NCI-H748 treated with DMSO at 0.1 percent for 48 hours (cell line): ENCODE results near the gene SOD1.
"Not testable (repeated sequence)": the region's sequence is repeated elsewhere in the genome, so short reads cannot be mapped to it uniquely, and the experiment has no call there.

Source experiments
- DNase-seq: peaks from one replicate; lab custom pipeline; 2025; lab: John Stamatoyannopoulos, UW

The SOD1 gene

DNA sequence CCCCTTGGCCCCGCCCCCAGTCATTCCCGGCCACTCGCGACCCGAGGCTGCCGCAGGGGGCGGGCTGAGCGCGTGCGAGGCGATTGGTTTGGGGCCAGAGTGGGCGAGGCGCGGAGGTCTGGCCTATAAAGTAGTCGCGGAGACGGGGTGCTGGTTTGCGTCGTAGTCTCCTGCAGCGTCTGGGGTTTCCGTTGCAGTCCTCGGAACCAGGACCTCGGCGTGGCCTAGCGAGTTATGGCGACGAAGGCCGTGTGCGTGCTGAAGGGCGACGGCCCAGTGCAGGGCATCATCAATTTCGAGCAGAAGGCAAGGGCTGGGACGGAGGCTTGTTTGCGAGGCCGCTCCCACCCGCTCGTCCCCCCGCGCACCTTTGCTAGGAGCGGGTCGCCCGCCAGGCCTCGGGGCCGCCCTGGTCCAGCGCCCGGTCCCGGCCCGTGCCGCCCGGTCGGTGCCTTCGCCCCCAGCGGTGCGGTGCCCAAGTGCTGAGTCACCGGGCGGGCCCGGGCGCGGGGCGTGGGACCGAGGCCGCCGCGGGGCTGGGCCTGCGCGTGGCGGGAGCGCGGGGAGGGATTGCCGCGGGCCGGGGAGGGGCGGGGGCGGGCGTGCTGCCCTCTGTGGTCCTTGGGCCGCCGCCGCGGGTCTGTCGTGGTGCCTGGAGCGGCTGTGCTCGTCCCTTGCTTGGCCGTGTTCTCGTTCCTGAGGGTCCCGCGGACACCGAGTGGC is at the start of gene SOD1:
Gene SOD1 (plus strand): TSS at position 158 of the 723 bp plus-strand sequence. CDS start 77 bp downstream, at position 235.
- DNase-seq: peak; percentile 88

DNA sequence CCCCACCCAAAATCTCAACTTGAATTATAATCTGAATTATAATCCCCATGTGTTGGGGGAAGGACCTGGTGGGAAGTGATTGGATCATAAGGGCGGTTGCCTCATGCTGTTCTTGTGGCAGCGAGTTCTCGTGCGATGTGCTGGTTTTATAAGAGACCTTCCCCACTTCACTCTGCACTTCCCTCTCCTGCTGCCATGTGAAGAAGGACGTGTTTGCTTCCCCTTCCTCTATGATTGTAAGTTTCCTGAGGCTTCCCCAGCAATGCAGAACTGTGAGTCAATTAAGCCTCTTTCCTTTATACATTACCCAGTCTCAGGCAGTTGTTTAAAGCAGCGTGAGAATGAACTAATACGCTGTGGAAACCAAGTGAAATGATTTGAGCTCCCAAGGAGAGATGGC is 48.0 kb upstream of the SOD1 start:
- no peak for DNase-seq

DNA sequence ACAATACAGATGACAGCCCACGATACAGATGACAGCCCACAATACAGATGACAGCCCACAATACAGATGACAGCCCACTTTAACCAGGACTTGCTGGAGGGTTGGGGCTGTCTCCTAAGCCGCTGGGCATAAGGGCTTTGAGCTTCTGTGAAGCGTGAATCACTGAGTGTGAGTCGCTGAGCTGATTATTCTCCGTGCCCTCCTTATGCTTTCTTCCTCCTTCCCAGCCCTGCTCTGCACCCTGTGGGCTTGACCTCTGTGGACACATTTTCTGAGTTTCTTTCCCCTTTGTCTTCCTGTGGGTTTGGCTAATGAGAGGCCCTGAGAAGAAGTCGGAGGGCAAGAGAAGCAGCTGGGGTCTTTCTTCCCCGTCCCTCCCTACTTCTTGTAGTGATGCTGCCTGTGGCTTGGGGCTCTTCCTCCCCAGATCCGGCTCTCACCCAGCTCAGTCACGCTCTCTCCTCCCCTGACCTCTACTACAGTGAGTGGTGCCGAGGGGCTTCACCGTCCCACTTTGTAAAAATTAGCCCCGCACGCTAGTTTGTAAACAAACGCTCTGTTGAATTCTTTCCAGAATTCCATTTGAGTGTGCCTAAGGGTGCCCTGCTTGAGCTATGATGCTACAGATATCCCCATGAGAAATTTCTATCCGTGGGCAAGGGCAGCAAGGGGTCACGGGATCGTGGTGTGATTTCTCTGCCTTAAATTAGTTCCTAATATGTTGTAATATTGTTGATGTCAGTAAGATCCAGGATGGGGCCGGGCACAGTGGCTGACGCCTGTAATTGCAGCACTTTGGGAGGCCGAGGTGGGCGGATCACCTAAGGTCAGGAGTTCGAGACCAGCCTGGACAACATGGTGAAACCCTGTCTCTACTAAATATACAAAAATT is 46.4 kb upstream of the SOD1 start:
- no peak for DNase-seq

DNA sequence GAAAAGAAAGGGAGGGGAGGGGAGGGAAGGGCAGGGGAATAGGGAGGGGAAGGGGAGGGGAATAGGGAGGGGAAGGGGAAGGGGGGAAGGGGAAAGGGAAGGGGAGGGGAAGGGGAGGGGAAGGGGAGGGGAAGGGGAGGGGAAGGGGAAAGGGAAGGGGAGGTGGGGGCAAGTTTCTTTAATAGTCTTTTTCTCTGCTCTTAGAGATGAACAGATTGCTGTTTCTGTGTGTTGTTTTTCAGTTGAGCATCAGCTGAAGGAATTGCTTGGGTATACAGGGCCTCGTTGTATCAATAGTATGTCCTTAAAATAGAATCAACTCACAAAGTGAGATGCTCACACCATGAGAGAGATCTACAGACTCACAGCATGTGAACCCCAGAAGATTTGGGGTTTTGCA is 44.8 kb upstream of the SOD1 start:
- no peak for DNase-seq

DNA sequence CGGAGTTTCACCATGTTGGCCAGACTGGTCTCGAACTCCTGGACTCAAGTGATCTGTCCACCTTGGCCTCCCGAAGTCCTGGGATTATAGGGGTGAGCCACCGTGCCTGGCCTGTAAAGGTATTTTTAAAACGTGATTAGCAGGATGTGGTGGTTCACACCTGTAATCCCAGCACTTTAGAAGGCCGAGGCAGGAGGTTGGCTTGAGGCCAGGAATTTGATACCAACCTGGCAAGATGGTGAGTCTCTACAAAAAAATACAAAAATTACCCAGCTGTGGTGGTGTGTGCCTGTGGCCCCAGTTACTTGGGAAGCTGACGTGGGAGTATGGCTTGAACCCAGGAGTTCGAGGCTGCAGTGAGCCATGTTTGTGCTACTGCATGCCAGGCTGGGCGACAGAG is 43.3 kb upstream of the SOD1 start:
- DNase-seq: no peak

DNA sequence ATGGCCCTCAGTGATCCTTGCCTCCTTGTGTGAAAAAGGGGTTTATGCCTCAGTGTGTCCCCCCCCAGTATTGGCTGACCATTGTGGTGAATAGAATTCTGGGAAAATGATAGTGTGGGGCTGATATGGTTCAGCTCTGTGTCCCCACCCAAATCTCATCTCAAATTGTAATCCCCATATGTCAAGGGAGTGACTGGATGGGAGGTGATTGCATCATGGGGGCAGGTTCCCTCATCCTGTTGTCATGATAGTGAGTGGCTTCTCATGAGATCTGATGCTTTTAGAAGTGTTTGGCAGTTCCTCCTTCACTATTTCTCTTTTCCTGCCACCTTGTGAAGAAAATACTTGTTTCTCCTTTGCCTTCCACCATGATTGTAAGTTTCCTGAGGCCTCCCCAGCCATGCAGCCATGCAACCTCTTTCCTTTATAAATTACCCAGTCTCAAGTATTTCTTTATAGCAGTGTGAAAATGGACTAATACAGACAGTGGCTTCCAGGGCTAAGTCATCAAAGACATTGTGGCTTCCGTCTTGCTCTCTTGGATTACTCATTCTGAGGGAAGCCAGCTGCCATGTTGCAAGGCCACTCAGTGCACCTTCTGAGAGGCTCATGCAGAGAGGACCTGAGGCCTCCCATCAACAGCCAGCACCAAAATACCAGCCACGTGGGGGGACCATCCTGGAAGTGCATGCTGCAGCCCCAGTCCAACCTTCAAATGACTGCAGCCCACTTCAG is 40.6 kb upstream of the SOD1 start:
- no peak for DNase-seq

DNA sequence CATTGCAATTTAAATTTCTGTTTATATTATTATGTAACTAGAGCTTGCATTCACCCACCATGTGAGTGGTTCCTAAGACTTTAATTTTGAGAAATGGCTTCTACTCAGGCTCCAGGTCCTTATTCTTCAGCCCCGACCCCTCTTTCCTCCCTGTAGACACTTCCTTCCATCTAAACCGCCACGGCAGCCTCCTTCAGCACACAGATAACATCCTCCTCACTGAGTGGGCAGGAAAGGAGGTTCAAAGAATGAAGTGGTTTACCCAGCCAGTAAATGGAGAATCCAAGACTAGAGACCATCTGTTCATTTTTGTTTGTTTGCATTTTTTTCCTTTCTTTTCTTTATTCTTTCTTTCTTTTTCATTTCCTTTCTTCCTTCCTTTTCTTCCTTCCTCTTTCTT is 37.1 kb upstream of the SOD1 start:
- no peak for DNase-seq

DNA sequence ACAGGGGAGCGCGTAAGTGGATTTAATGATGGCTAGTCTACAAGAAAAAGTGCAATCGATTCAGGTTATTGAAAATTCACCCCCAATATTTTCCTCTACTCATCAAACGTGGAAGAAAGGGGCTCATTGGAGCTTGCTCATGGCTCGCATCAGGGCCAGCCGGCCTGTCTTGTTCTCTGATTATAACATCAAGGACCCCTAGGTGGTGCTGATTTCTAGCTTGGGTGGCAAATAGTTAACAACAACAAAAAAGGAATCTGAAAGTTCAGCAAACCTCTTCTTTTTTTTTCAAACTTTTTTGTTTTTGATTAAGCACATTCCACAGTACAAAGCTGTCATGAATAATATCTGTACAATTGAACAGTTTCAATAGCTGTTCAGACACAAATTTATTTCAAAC is 35.8 kb upstream of the SOD1 start:
- DNase-seq: no peak

DNA sequence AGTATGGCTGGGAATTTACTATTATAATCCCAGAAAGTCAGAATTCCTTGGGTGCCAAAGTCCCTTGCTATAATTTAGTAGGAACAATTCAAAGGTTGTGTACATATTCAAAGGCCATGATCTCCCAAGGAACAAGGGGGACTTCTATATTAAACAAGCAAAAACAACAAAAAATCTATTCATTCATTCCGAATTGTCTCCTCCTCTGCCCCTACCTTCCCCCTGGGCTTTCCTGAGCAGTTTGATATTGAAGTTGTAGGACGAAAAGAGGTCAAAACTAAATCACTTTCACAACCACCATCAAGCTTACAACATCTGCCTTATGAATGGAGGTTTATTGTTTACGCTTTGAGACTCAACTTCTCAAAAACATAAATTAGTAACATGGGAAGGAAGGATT is 35.3 kb upstream of the SOD1 start:
- DNase-seq: no peak

DNA sequence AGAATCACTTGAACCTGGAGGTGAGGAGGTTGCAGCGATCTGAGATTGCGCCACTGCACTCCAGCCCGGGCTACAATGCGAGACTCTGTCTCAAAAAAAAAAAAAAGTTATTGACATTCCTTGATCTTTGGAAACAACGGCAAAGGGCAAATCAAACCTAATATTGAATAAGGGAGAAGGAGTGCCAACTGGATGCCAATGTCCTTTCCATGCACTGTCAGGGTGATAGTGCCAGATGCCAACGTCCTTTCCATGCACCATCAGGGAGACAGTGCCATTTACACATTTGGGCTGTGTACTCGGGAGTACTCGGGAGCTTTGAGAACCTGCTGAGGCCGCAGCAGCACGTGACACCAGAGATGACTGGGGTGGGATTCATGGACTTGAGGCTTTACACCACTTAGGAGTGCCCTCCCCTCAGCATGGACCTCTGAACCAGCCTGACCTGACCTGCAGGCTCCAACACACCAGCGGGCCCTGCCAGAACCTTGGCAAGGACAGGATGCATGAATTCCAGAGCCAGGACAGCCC is 34.5 kb upstream of the SOD1 start:
- DNase-seq: no peak

DNA sequence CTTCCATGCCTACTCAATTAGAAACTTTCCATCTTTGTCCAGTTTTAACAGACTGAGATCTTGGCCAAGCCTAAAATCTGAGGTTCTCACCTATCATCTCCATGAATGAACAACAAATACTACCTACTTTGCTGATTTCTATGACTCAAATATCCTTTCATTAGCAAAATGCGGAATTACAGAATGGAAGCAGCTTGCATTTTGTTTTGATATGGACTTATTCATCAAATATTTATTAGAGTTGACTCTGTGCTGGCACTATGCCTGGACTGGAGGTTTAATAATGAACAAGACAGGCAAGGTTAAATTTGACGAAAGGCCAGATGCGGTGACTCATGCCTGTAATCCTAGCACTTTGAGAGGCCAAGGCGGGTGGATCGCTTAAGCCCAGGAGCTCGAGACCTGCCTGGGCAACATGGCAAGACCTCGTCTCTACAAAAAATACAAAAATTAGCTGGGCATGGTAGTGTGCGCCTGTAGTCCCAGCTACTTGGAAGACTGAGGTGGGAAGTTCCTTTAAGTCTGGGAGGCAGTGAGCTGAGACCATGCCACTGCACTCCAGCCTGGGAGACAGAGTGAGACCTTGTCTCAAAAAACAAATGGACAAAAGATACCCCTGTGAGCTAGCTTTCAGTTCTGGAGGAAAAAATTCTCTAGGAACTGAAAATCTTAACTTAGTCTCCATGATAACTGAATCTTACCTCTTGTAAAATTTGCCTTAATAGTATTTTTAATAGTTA is 29.4 kb upstream of the SOD1 start:
- DNase-seq: no peak

DNA sequence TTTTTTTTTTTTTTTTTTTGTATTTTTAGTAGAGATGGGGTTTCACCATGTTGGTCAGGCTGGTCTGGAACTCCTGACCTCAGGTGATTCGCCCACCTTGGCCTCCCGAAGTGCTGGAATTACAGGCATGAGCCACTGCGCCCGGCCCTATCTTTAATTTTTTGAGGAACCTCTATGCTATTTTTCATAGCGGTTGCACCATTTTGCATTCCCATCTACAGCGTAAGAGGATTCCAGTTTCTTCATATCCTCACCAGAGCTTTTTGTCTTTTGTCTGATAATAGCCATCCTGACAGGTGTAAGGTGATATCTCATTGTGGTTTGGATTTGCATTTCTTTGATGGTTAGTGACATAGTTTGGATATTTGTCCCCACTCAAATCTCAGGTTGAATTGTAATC is 27.6 kb upstream of the SOD1 start:
- DNase-seq: not testable (repeated sequence)

DNA sequence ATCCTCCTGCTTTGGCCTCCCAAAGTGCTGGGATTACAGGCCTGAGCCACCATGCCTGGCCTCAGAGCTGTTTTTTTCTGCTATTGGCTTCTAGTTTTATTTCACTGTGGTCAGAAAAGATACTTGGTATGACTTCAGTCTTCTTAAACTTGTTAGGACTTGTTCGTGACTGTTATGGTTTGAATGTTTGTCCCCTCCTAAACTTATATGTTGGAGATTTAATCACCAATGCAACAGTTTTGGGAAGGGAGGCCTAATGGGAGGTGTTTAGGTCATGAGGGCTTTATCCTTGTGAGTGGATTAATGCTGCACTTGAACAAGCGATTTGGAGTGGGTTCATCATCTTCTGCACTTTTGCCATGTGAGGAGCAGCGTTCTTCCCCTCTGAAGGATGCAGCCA is 24.5 kb upstream of the SOD1 start:
- no peak for DNase-seq

DNA sequence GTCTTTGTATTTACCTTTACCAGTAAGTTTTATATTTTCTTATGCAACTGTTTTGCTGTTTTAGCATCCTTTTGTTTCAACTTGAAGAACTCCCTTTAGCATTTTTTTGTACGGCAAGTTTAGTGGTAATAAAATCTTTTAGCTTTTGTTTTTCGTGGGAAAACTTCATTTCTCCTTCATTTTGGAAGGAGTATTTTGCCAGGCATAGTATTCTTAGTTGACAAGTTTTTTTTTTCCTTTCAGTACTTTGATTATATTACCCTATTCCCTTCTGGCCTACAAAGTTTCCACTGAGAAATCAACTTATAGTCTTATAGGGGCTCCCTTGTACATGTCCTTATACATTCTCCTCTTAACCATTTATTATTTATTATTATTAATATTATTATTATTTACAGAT is 22.6 kb upstream of the SOD1 start:
- DNase-seq: no peak

DNA sequence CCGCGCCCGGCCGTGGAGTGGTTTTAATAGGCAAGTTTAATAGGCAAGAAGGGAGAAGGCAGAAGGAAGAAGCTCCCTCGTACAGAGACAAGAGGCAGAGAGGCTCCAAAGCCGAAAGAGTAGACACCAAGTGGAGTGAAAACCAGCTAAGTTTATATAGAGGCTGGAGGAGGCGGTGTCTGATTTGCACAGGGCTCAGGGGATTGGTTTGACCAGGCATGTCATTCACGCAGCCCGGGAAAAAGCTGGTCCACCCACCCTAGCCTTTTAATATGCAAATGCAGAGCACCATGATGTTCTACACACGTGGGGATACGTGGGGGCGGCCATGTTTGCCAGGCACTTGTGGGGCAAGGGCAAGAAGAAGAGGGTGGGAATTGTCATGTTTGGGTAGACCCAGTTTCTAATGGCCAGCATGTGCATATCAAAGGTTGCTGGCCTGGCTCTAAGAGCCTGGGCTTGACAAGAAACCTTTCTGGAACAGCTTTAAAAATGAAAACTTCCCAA is 18.0 kb upstream of the SOD1 start:
- DNase-seq: no peak

DNA sequence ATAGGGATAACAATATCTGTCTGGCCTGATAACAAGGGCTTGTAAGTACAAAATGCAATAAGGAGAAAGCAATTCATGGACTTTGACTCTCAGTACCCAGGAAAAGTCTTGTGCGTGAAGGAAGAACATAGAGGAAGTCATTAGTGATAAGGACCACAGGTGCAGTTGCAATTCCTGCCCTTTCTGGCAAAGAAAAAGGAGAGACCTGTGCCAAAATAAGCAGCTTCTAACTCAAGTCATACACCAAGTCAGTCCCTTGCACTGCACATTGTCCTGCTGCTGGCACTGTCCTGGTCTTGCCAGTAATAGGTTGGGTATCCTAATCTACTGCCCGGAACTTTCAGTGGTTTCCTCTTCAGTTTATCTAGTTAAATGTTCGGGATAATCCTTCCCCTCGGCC is 14.8 kb upstream of the SOD1 start:
- no peak for DNase-seq

DNA sequence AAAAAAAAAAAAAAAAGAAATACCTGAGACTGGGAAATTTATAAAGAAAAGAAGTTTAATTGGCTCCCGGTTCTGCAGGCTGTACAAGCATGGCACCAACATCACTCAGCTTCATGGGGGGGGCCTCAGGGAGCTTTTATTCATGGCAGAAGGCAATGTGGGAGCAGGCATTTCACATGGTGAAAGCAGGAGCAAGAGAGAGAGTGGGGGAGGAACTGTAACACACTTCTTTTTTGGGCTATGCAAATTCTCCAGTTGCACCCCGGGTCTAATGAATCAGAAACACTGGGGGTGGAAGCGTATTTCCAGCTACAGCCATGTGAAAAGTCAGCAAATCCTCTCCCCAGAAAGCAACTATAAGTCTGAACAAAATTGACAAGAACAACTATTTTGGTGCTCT is 11.8 kb upstream of the SOD1 start:
- DNase-seq: no peak

DNA sequence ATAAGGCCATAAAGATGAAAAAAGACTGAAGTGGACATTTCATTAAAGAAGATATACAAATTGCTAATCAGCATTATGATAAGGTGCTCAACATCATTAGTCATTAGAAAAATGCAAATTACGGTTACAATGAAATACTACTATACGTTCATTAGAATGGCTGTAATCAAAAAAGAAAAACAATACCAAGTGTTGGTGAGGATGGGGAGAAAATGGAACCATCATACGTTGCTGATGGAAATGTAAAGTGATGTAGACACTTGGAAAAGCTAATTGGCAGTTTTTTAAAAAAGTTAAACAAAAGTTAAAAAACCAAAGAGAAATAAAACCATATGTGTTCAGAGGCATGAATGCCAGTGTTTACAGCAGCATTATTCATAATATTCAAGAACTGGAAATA is 8.6 kb upstream of the SOD1 start:
- no peak for DNase-seq

DNA sequence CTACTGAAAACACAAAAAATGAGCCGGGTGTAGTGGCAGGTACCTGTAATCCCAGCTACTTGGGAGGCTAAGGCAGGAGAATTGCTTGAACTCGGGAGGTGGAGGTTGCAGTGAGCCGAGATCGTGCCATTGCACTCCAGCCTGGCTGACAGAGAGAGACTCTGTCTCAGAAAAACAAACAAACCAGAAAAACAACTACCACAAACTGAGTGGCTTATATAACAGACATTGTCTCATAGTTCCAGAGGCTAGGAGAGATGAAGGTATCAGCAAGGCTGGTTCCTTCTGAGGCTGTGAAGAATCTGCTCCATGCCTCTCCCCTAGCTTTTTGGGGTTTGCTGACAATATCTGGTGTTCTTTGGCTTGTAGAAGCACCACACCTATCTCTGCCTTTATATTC is 8.0 kb upstream of the SOD1 start:
- DNase-seq: not testable (repeated sequence)

DNA sequence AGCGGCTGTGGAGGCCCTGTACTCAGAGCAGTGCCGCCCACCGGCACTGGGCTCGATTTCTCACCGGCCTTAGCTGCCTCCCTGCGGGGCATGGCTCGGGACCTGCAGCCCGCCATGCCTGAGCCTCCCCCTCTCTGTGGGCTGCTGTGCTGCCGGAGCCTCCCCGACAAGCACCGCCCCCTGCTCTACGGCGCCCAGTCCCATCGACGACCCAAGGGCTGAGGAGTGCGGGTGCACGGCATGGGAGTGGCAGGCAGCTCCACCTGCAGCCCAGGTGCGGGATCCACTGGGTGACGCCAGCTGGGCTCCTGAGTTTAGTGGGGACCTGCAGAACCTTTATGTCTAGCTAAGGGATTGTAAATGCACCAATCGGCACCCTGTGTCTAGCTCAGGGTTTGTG is 5.2 kb upstream of the SOD1 start:
- no peak for DNase-seq

DNA sequence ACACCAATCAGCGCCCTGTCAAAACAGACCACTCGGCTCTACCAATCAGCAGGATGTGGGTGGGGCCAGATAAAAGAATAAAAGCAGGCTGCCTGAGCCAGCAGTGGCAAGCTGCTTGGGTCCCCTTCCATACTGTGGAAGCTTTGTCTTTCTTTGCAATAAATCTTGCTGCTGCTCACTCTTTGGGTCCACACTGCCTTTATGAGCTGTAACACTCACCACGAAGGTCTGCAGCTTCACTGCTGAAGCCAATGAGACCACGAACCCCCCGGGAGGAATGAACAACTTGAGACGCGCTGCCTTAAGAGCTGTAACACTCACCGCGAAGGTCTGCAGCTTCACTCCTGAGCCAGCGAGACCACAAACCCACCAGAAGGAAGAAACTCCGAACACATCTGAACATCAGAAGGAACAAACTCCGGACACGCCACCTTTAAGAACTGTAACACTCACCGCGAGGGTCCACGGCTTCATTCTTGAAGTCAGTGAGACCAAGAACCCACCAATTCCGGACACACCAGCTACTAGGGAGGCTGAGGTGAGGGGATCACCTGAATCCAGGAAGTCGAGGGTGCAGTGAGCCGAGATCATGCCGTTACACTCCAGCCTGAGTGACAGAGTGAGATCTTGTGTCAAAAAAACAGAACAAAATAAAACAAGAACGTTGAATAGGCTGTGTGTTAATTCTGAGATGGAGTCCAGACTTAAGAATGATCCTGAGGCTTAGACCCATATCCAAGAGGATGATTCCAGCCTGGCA is 4.5 kb upstream of the SOD1 start:
- not testable (repeated sequence) for DNase-seq
